ENCODE results near the gene ADGRG3. TPM values are rescaled to one million over a fixed set of nuclear protein-coding genes. Genes with fewer than 3 reads are reported as not detected.

ADGRG3 gene
- total RNA-seq, 1 donor from 2014 or later: not detected

DNA sequence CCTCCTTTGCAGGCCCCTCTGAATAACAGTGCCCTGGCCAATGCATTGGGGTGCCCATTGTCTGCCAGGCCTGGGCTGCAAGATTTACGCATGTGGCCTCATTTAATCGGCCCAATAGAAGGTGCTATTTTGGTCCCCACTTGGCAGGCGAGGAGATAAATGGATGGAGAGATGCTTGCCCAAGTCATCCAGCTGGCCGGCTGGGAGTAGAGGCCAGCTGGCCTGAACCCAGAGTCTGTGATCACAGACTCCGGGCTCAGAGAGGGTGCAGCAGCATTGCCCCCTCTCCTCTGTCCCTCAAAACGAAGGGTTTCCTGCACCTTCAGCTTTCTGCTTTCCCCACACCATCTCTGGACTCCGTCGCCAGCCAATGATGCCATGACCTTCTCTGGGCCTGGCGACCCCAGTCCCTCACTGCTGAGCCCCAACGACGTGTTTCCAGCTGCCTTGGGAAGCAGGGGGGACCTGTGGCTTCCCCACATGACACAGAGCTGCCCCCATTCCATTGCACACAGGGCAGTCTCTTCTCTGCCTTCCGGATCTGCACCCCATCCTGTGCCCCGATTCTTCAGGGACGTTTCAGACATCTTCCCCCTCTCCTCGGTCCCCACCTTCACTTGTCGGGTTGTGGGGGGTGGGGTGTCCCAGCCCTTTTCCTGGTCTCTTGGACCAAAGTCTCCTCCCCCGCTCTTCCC is 43.2 kb upstream of the ADGRG3 start:
- no peaks in the 10 kb centered on the region for H3K79me2 ChIP-seq (ENCODE audit: insufficient read depth, low read length)
- H3K4me2 ChIP-seq (ENCODE audit: low read length): no peak overlapping the region
- H4K20me1 ChIP-seq (ENCODE audit: insufficient read depth, low read length): no peaks in the 10 kb centered on the region
- no peak for FAIRE-seq
- Mint-ChIP-seq H3K9me3 (ENCODE audit: unreplicated experiment) (peaks cover 3% of the 10 kb centered on the region), H3K36me3 (ENCODE audit: low read depth, unreplicated experiment) (no peaks in the 10 kb centered on the region), H3K27ac (ENCODE audit: unreplicated experiment) (peak overlapping the region; percentile 12), H3K4me3 (ENCODE audit: unreplicated experiment) (no peak overlapping the region), H3K4me1 (ENCODE audit: low read depth, unreplicated experiment) (peaks cover 35% of the 10 kb centered on the region), H3K27me3 (ENCODE audit: low read depth, unreplicated experiment) (peaks cover 3% of the 10 kb centered on the region)
- TF ChIP-seq, protein P1, sequence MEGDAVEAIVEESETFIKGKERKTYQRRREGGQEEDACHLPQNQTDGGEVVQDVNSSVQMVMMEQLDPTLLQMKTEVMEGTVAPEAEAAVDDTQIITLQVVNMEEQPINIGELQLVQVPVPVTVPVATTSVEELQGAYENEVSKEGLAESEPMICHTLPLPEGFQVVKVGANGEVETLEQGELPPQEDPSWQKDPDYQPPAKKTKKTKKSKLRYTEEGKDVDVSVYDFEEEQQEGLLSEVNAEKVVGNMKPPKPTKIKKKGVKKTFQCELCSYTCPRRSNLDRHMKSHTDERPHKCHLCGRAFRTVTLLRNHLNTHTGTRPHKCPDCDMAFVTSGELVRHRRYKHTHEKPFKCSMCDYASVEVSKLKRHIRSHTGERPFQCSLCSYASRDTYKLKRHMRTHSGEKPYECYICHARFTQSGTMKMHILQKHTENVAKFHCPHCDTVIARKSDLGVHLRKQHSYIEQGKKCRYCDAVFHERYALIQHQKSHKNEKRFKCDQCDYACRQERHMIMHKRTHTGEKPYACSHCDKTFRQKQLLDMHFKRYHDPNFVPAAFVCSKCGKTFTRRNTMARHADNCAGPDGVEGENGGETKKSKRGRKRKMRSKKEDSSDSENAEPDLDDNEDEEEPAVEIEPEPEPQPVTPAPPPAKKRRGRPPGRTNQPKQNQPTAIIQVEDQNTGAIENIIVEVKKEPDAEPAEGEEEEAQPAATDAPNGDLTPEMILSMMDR (IDR thresholded peaks at IDR 0.05; ENCODE audit: insufficient read depth, low read depth, low read length): no peak
- TF ChIP-seq EZH2 (IDR thresholded peaks at IDR 0.05; ENCODE audit: insufficient read depth, low read length): no peak
- DNase-seq (ENCODE audit: low read depth): no peak
- H3K4me1 ChIP-seq (ENCODE audit: insufficient read depth, low read length): peaks cover 42% of the 10 kb centered on the region
- no peaks in the 10 kb centered on the region for H3K36me3 ChIP-seq (ENCODE audit: insufficient read depth, low read length)
- no peak overlapping the region for H3K27ac ChIP-seq (ENCODE audit: low read depth, low read length)
- H2AFZ ChIP-seq (ENCODE audit: low read depth, low read length): no peak overlapping the region
- no peaks in the 10 kb centered on the region for H3K9me3 ChIP-seq (ENCODE audit: insufficient read depth, low read depth, low read length)
- H3K4me3 ChIP-seq (ENCODE audit: insufficient read depth, low read depth, low read length): no peak overlapping the region
- H3K9ac ChIP-seq (ENCODE audit: low read length): no peak overlapping the region
- no peaks in the 10 kb centered on the region for H3K27me3 ChIP-seq (ENCODE audit: insufficient read depth, low read length)

GRCh38 chr16:57626420-57627170 is 41.5 kb upstream of the ADGRG3 start:
- Mint-ChIP-seq H3K4me3 (ENCODE audit: unreplicated experiment) (no peak overlapping the region), H3K27ac (ENCODE audit: unreplicated experiment) (peak overlapping the region; percentile 47), H3K4me1 (ENCODE audit: low read depth, unreplicated experiment) (peaks cover 35% of the 10 kb centered on the region), H3K9me3 (ENCODE audit: unreplicated experiment) (peaks cover 3% of the 10 kb centered on the region), H3K36me3 (ENCODE audit: low read depth, unreplicated experiment) (no peaks in the 10 kb centered on the region), H3K27me3 (ENCODE audit: low read depth, unreplicated experiment) (peaks cover 11% of the 10 kb centered on the region)
- Histone ChIP-seq H3K4me2 (ENCODE audit: low read length) (no peak overlapping the region), H3K4me1 (ENCODE audit: insufficient read depth, low read length) (peaks cover 42% of the 10 kb centered on the region), H4K20me1 (ENCODE audit: insufficient read depth, low read length) (no peaks in the 10 kb centered on the region), H3K27me3 (ENCODE audit: insufficient read depth, low read length) (no peaks in the 10 kb centered on the region), H3K36me3 (ENCODE audit: insufficient read depth, low read length) (no peaks in the 10 kb centered on the region), H3K4me3 (ENCODE audit: insufficient read depth, low read depth, low read length) (no peak overlapping the region), H3K27ac (ENCODE audit: low read depth, low read length) (no peak overlapping the region), H3K9ac (ENCODE audit: low read length) (peak overlapping the region; percentile 82), H3K9me3 (ENCODE audit: insufficient read depth, low read depth, low read length) (no peaks in the 10 kb centered on the region), H2AFZ (ENCODE audit: low read depth, low read length) (no peak overlapping the region), H3K79me2 (ENCODE audit: insufficient read depth, low read length) (no peaks in the 10 kb centered on the region)
- FAIRE-seq: no peak
- TF ChIP-seq, protein P1 (IDR thresholded peaks at IDR 0.05; ENCODE audit: insufficient read depth, low read depth, low read length): no peak
- TF ChIP-seq EZH2 (IDR thresholded peaks at IDR 0.05; ENCODE audit: insufficient read depth, low read length): no peak
- no peak for DNase-seq (ENCODE audit: low read depth)
